SK-N-SH treated with all-trans-retinoic acid at 6 μM for 48 hours (cell line): ENCODE data around the gene RHOA.

Experiments used
- ARNTL ChIP-seq: fragments of 450-650 bp; formaldehyde crosslinking; IDR thresholded peaks from 2 replicates; pipeline ENCODE4 v1.5.0; 2020; ENCODE audit warnings: low read depth, mild to moderate bottlenecking, moderate library complexity, borderline replicate concordance
- CSRNP3 ChIP-seq: fragments of 250-450 bp; sonication (Bioruptor Pico); IDR thresholded peaks from 2 replicates; pipeline ENCODE4 v1.5.1; 2021; ENCODE audit warnings: mild to moderate bottlenecking, moderate library complexity
- ESRRG ChIP-seq: fragments of 250-450 bp; sonication (Bioruptor Pico); IDR thresholded peaks from 2 replicates; pipeline ENCODE4 v1.6.1; 2021; ENCODE audit warnings: mild to moderate bottlenecking
- PATZ1 ChIP-seq: fragments of 250-450 bp; sonication (Bioruptor Pico); IDR thresholded peaks from 2 replicates; pipeline ENCODE4 v1.8.0; 2020; ENCODE audit warnings: mild to moderate bottlenecking, moderate library complexity, borderline replicate concordance
- PPARA ChIP-seq: fragments of 250-450 bp; sonication (Bioruptor Pico); IDR thresholded peaks from 2 replicates; pipeline ENCODE4 v1.5.0; 2020; ENCODE audit warnings: mild to moderate bottlenecking, borderline replicate concordance
- RARB ChIP-seq: fragments of 250-450 bp; sonication (Bioruptor Pico); IDR thresholded peaks from 2 replicates; pipeline ENCODE4 v1.8.0; 2021; ENCODE audit warnings: mild to moderate bottlenecking, moderate library complexity
- TCF4 ChIP-seq: fragments of 250-450 bp; sonication (Bioruptor Pico); IDR thresholded peaks from 2 replicates; pipeline ENCODE4 v1.8.0; 2021; ENCODE audit warnings: mild to moderate bottlenecking, moderate library complexity, borderline replicate concordance
- TSHZ2 ChIP-seq: fragments of 250-450 bp; sonication (Bioruptor Pico); IDR thresholded peaks from 2 replicates; pipeline ENCODE4 v1.5.0; 2020; ENCODE audit warnings: mild to moderate bottlenecking, moderate library complexity
- ZFP3 ChIP-seq: fragments of 250-450 bp; sonication (Bioruptor Pico); IDR thresholded peaks from 2 replicates; pipeline ENCODE4 v1.5.0; 2020; ENCODE audit warnings: mild to moderate bottlenecking, moderate library complexity
- ZNF565 ChIP-seq: fragments of 450-650 bp; formaldehyde crosslinking; conservative IDR thresholded peaks from 2 replicates; pipeline ENCODE4 v1.5.0; 2020; ENCODE audit warnings: low read depth, mild to moderate bottlenecking, moderate library complexity
- ZNF70 ChIP-seq: fragments of 450-650 bp; formaldehyde crosslinking; IDR thresholded peaks from 2 replicates; pipeline ENCODE4 v1.5.0; 2020; ENCODE audit warnings: mild to moderate bottlenecking, moderate library complexity

GRCh38 chr3:49343163-49343562, 68.6 kb downstream of the RHOA start:
- TF ChIP-seq ZNF70 (no peak), ARNTL (no peak), RARB (CRISPR knock-in tag) (no peak), TSHZ2 (CRISPR knock-in tag) (no peak), CSRNP3 (no peak), PPARA (CRISPR knock-in tag) (no peak), PATZ1 (CRISPR knock-in tag) (no peak), TCF4 (no peak), ZFP3 (CRISPR knock-in tag) (no peak), ESRRG (no peak), ZNF565 (CRISPR knock-in tag) (no peak)
